ENCODE measurements around the gene NCS1.

Gene NCS1

GRCh38 chr9:130194378-130194932 is 22.3 kb downstream of the NCS1 start:
- no peak for DNase-seq (ENCODE audit: low read depth)

DNA sequence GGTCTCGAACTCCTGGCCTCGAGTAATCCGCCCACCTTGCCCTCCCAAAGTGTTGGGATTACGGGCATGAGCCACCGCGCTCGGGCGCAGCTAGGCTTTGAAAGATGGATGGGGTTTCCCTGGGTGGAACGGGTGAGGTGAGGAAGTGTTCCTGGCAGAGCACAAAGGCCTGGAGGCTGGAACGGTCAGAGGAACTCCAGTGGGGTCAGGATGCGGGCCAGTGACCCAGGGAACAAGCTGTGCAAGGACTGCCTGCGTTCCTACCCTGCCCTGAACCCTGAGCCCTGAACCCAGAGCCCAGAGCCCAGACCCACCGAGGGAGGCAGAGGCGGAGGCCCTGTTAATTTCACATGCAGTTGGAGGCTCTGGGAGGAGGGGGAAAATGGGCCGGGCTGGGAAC is 23.4 kb downstream of the NCS1 start:
- no peak for DNase-seq (ENCODE audit: low read depth)

DNA sequence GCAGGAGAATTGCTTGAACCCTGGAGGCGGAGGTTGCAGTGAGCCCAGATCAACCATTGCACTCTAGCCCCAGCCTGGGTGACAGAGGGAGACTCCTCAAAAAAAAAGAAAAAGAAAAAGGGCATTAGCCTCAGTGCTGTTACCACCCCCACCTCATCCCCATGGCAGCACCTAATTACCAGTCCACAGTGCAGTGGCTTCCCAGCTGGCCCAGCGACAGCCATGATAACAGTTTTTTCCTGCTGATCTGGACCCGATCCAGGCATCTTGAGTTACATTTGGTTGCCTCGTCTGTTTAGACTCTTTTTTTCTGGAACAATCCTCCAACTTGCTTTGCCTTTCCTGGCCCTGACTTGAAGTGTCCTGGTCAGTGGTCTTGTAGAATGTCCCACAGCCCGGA is 24.4 kb downstream of the NCS1 start:
- DNase-seq (ENCODE audit: low read depth) = no peak

DNA sequence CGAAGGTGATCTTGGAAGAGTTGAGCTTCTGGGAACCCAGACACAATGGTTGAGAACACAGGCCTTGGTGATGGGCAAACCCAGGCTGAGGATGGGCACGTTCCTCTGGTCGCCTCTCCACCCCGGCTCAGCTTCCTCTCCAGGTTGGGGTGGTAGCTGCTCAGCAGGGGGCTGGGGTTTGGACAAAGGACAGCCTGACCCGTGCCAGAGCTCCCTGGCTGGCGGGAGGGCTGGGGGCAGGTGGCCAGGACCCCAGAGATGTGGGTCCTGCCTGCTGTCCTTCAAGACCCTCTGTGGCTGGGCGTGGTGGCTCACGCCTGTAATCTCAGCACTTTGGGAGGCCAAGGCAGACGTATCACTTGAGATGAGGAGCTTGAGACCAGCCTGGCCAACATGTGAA is 25.2 kb downstream of the NCS1 start:
- DNase-seq (ENCODE audit: low read depth) = no peak

- DNase-seq (ENCODE audit: low read depth) = no peak
These were observed 25.7 kb downstream of the NCS1 start for GRCh38 chr9:130197888-130198287.

DNA sequence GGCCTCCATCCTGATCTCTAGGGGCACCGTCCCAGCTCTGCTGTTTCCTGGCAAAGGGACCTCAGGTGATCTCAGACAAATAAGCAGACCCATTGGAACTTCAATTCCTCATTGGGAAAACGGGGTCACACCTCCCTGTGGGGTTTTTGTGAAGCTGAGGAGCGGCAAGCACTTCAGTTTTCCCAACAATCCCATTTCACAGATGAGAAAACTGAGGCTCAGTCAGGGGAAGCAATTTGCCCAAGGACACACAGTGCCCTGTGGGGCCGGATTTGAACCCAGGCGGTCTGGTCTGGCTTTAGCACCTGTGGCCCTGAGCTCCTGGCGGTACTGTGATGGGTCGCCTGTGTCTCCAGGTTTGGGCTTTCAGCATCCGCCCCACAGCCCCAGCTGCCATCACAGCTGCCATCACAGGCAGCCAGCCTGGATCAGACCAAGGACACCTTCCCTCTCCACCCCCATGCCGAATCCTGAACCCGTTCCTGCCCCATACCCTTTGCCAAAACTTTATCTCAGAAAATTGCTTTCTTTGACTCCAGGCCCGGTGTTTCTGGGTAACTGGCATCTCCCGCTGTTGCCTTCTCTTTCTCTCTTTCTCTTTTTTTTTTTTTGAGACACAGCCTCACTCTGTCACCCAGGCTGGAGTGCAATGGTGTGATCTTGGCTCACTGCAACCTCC is 26.4 kb downstream of the NCS1 start:
- DNase-seq (ENCODE audit: low read depth) = no peak

DNA sequence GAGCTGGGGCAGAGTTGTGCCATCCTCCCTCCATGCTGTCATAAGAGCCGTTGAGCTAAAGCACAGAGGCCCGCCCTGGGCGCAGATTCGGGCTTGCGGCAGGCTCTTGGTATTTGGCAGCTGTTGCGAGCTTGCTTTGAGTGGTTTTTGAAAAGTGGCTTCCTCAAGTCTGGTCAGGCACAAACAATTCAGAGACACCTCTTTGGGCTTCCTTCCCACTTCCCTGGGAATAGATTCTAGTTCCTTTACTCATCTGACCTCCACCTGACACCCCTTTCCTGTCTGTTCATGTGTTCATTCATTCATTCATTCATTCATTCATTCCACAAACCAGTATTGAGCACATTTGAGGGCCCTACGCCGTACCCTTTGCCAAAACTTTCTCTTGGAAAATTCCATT is 27.4 kb downstream of the NCS1 start:
- DNase-seq (ENCODE audit: low read depth) = no peak

DNA sequence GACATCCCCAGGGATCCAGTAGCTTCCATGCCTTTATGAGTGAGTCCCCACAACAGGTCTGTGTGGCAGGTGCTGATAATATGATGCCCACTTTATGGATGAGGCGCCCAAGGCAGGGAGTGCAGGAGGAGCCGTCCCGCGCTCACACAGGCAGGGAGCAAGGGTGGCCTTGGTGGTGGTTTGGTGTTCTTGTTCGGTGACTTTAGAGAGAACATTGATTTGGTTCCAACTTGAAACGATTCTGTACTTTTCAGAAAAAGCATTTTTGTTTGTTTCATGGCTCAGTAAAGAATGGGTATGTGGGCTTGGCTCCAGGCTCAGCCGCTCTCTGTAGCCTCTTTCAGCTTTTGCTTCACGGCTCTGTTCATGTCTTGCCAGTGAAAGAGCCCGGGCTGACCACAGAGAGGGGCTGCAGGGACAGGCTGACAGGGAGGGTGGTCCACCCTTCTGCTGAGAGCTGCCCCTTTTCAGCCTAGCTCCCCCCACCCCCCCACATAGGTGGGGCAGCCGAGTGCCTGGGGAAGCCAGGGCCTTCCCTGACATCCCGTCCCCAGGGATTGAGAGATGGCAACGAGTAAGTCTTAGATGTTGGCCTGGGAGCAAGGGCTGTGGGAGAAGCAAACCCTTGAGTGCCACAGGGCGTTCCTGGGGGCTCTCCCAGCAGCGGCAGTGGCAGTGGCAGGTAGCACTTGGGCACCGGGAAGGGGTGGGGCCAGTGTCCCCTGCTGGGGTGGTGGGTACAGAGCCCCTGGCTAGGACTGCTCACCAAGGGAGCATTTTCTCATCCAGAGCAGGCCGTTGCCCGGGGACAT is 28.0 kb downstream of the NCS1 start:
- no peak for DNase-seq (ENCODE audit: low read depth)

- no peak for DNase-seq (ENCODE audit: low read depth)
These were observed 29.2 kb downstream of the NCS1 start for GRCh38 chr9:130201399-130201873.

DNA sequence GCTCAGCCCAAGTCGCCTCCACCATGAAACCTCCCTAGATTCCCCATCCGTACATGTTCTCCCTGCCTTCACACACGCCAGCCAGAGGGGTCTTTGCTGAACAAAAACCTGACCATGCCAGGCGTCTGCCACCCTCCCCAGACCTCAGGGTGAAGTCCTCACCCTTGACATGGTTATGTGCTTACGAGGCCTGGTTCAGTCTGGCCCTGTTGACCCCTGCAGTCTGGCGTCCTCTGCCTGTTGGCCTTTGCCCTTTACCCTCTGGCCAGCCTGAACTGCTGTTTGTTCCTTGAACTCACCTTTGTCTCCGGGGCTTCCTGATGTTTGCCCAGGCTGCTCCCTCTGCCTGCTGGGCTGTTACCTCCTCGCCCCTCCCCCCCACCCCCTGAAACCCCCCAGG is 29.8 kb downstream of the NCS1 start:
- DNase-seq (ENCODE audit: low read depth) = no peak

DNA sequence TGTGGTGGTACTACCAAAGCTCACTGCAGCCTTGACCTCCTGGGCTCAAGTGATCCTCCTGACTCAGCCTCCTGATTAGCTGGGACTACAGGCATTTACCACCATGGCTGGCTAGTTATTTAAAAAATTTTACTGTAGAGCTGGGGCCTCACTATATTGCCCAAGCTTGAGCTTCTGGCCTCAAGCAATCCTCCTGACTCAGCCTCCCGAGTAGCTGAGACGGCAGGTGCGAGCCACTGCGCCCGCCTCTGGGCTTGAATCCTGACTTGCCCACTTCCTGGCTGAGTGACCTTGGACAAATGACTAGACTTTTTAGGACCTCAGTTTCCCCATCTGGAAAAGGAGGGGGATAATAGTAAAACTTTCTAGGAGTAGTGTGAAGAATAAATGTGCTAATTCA is 32.1 kb downstream of the NCS1 start:
- DNase-seq (ENCODE audit: low read depth) = no peak

- no peak for DNase-seq (ENCODE audit: low read depth)
These were observed 32.8 kb downstream of the NCS1 start for GRCh38 chr9:130204959-130205358.

DNA sequence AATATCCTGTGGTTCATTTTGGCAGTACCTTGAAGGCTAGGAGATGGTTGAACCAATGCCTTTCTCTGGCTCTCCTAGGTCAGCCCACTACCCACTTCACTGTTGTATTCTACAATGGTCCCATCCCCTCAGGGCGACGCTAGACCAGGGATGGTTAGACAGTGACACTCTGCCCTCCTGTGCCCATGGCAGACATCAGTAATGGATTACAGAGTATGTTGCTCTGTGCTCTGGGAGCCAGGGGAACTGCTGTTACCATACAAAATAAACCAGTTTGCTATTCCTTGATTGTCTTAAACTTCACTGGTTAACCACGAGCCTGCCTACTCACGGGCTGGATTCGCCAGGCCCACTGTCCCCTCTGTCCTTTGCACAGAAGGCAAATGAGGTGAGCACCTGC is 33.7 kb downstream of the NCS1 start:
- no peak for DNase-seq (ENCODE audit: low read depth)

GRCh38 chr9:130206579-130206978 is 34.4 kb downstream of the NCS1 start:
- DNase-seq (ENCODE audit: low read depth) = no peak

- no peak for DNase-seq (ENCODE audit: low read depth)
These were observed 35.2 kb downstream of the NCS1 start for GRCh38 chr9:130207241-130207992.

- no peak for DNase-seq (ENCODE audit: low read depth)
These were observed 36.6 kb downstream of the NCS1 start for GRCh38 chr9:130208600-130209347.

DNA sequence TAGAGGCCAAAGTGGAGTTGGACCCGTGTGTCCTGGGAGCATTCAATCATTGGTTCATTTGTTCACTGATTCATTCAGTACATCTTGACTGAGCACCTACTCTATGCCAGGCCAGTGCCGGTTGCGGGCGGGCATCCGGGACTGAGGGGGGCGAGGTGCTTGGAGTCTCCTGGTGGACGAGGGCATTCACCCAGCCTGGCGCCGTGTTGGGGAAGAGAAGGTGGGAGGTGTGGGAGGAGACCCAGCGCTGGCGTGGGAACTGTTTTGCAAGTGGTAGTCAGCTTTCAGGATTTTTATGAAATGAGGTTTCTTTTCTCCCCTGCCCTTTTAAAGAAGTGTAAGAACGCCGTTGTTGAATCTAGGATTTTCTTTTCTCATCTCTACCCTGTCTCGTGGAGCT is 37.2 kb downstream of the NCS1 start:
- DNase-seq (ENCODE audit: low read depth) = no peak

- DNase-seq (ENCODE audit: low read depth) = no peak
These were observed 39.5 kb downstream of the NCS1 start for GRCh38 chr9:130211548-130212226.

DNA sequence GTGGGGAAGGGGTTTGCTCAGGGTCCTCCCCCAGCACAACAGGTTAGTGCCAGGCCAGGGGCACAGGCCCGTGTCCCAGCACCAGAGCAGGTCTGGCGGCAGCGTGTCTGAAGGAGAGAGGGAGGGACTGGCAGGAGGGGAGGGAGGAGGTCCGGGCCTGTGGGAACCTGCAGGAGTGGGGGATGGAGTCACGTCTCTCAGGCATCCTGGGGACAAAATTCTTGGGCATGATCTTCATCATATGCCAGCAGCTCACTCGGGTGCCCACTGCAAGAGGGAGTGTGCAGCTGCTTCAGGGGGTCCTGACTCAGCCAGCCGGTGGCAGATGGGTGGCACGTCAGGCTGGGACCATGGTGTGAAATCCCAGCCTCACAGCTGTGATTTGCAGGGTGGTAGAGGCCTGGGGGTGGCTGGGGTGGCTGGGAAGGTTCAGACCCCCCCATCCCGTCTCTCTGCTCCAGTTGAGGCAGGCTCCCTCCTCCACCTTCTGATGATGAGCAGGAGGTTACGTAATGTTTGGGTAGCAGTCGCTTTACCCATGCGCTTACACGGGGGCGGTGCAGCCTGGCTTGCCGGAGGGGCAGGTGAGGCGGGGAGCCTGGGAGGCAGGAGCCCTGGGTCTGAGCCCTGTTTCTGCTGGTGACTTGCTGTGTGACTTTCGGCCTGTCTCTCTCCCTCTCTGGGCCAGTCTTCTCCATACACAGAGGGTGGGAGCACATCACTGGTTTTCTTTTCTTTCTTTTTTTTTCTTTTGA is 40.5 kb downstream of the NCS1 start:
- DNase-seq (ENCODE audit: low read depth) = no peak
